C4-2B (cell line): ENCODE measurements around the gene HCN4.

Experiments
- H3K27ac ChIP-seq: fragments of 450-650 bp; 2 replicates; pipeline ENCODE4 v1.5.1; 2017
- ZFX ChIP-seq: fragments of 450-650 bp; IDR thresholded peaks from 2 replicates; pipeline ENCODE4 v1.6.1; 2017
- TF ChIP-seq, protein P1 (sequence below): fragments of 450-650 bp; conservative IDR thresholded peaks from 2 replicates; pipeline ENCODE4 v1.5.1; 2017; ENCODE audit warnings: mild to moderate bottlenecking

The HCN4 gene

DNA sequence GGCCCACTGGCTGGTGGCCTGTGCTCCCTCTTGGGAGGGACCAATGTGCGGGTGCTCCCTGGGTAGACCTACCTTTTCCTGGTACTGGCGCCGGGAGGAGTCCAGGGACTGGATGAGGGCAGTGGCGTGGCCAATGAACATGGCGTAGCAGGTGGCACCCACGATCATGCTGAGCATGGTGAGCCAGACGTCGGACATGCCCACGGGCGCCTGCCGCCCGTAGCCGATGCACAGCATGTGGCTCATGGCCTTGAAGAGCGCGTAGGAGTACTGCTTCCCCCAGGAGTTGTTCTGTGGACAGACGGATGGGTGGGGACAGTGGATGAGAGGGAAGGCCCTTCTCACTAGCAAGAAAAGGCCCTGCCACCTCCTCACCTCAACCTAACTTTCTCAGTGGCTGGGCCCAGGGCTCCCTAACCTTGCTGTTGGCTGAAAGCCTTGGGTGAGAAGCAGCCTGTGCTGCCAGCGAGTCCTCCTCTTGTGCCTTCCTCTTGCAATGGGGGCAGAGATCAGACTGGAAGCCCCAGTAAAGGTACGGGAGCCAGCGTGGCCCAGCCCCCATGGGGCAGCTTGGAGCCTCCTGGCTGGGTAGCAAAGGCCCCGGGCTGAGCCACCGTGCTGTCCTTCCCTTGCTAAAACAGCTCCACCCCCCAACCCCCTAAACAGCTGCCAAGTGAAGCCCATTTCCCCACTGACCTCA lies 39.1 kb downstream of the HCN4 start:
- no peak for TF ChIP-seq ZFX
- TF ChIP-seq, protein P1, sequence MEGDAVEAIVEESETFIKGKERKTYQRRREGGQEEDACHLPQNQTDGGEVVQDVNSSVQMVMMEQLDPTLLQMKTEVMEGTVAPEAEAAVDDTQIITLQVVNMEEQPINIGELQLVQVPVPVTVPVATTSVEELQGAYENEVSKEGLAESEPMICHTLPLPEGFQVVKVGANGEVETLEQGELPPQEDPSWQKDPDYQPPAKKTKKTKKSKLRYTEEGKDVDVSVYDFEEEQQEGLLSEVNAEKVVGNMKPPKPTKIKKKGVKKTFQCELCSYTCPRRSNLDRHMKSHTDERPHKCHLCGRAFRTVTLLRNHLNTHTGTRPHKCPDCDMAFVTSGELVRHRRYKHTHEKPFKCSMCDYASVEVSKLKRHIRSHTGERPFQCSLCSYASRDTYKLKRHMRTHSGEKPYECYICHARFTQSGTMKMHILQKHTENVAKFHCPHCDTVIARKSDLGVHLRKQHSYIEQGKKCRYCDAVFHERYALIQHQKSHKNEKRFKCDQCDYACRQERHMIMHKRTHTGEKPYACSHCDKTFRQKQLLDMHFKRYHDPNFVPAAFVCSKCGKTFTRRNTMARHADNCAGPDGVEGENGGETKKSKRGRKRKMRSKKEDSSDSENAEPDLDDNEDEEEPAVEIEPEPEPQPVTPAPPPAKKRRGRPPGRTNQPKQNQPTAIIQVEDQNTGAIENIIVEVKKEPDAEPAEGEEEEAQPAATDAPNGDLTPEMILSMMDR = no peak
- H3K27ac ChIP-seq = no peak overlapping the region

GRCh38 chr15:73328981-73329380 lies 39.8 kb downstream of the HCN4 start:
- H3K27ac ChIP-seq = no peak overlapping the region
- no peak for TF ChIP-seq ZFX
- TF ChIP-seq, protein P1 = no peak

DNA sequence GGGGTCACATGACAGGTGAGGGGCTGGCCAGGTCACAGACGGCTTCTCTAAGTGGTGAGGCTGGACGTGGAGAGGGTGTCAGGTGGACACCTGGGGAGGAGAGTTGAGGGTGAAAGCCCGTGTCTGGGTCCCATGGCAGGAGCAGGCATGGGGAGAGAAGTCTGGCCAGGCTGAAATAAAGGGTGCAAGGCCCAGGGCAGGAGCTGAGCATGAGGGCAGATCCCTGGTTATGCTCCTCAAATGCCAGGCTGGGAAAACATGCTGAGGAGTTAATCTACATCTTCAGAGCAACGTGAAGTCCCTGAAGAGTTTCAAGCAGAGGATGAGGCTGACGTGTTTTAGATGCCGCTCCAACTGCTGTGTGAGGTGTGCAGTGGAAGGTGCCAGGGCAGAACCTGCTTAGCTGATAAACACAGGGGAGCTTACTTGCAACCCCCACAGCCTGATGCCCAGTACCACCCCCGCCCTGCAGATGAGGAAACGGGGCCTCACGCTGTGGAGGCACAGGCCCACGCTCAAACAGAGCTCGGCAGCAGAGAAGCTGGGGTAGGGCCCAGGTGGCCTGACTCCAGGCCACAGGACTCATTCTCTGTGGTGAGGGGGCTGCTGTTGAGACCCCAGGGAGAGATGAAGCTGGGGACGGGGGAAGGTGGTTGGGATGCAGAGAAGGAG lies 40.5 kb downstream of the HCN4 start:
- TF ChIP-seq, protein P1 = no peak
- no peak overlapping the region for H3K27ac ChIP-seq

DNA sequence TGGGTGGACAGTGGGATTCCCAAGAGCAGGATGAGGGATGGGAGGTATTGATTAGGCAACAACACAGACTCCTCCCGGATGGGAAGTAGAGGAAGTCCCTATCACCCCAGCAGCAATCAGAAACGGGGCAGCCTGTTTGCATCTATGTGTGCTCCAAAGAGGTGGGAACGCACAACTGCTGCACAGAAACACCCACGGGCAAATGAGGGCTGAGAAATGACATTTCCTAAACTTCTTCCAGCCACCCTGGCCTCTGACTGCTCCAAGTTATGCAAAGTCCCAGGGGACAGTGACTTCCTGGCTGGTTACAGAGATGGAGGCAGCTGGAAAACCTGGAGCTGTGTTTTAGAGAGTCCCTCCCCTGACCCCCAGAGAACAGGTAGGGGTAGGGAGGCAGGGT lies 42.6 kb downstream of the HCN4 start:
- TF ChIP-seq, protein P1 = no peak
- TF ChIP-seq ZFX = no peak
- no peak overlapping the region for H3K27ac ChIP-seq

DNA sequence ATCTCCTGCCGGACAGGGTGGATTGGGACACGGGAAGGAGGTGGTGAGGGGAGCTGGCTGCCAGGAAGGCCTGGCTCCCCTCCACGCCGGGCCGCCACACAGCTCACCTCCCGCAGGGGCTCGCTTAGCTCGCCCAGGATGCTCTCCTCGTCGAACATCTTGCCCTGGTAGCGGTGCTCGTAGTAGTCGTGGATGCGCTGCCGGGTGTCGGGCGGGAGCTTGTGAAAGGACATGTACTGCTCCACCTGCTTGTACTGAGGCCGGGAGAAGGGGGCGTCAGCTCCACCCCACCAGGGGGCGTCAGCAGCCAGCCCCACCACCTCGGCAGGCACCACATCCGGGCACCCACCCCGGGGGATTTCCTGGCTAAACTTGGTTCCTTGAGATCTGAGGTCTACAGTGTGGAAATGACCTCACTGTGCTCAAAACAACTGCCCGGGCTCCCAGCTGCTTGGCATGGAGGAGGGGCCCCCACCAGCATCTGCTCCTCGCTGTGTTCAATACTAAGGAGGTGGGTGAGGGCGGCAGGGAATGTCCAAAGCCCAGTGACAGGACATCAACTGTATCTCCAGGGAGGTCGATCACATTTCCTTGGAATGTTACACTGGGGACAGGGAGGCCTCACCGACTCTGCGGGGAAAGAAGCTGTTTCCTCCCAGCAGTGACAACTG lies 43.4 kb downstream of the HCN4 start:
- no peak overlapping the region for H3K27ac ChIP-seq
- TF ChIP-seq, protein P1 = no peak
- TF ChIP-seq ZFX = no peak

DNA sequence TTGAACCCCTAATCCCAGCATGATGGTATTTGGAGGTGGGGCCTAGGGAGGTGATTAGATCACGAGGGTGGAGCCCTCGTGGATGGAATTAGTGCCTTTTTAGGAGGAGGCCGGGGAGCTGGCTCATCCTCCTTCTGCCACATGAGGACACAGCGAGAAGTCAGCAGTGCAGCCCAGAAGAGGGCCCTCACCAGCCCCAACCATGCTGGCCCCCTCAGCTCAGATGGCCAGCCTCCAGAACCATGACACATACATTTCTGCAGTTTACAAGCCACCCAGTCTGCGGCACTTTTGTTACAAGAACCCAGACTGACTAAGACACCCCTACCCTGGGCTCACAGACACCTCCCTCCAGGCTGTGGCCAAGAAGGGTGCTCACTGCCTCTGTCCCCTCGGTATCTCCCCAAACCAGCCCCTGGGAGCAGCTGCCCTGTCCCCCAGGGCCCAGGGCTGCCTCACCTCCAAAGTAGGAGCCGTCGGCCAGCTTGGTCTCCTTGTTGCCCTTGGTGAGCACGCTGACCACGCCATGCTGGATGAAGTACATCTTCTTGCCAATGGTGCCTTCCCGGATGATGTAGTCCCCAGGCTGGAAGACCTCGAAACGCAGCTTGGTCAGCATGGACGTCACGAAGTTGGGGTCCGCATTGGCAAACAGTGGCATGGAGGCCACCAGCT lies 44.1 kb downstream of the HCN4 start:
- TF ChIP-seq ZFX = no peak
- TF ChIP-seq, protein P1 = no peak
- H3K27ac ChIP-seq = no peak overlapping the region
